Tibial nerve (tissue), 3 donors: ENCODE data around the gene BRCC3.

Source experiments
- POLR2A ChIP-seq, 2 donors: fragments of 450-650 bp; IDR thresholded peaks; one replicate each; pipeline ENCODE4 v1.6.1; 2017; ENCODE audit warnings: antibody characterized with exemption in 2 of 2, mild to moderate bottlenecking in 2 of 2, moderate library complexity in 2 of 2
- TF ChIP-seq, protein P1 (sequence below), 5 experiments: fragments of 200-600 bp in 3 of 5; fragments of 450-650 bp in 2 of 5; sonication (generic) in 3 of 5; IDR thresholded peaks; one replicate each; pipeline ENCODE4 v1.5.1; 2016 to 2019; ENCODE audit warnings: antibody characterized with exemption in 5 of 5, mild to moderate bottlenecking in 3 of 5, moderate library complexity in 2 of 5

DNA sequence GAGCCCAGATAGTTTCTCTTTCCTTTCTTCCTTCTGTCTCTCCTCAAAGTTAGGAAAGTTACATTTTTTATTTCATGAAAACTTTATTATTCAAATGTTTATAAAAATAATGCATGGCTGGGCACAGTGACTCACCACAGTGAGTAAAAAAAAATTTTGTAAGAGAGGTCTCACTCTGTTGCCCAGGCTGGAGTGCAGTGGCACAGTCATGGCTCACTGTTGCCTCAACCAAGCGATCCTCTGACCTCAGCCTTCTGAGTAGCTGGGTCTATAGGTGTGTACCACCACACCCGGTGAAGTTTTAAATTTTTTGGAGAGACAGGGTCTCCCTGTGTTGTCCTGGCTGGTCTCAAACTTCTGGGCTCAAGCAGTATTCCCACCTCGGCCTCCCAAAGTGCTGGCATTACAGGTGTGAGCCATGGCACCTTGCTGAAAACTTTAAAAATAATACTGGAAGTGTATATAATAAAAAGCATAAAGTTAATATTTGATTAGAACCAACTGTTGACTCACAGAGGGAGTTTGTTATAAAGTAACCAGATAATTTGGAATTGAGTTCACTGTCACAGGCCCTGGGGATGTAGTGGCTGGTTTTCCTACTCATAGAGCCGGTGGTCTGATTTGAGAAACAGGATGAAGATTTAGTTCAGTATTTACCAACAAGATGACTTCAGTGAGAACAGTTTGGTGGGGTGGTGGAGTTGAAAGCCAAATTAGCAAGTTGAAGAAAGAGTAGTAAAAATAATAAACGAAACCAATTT, 18.4 kb upstream of the BRCC3 start:
- no peak for TF ChIP-seq POLR2A (IDR thresholded peaks at IDR 0.05)
- TF ChIP-seq, protein P1, sequence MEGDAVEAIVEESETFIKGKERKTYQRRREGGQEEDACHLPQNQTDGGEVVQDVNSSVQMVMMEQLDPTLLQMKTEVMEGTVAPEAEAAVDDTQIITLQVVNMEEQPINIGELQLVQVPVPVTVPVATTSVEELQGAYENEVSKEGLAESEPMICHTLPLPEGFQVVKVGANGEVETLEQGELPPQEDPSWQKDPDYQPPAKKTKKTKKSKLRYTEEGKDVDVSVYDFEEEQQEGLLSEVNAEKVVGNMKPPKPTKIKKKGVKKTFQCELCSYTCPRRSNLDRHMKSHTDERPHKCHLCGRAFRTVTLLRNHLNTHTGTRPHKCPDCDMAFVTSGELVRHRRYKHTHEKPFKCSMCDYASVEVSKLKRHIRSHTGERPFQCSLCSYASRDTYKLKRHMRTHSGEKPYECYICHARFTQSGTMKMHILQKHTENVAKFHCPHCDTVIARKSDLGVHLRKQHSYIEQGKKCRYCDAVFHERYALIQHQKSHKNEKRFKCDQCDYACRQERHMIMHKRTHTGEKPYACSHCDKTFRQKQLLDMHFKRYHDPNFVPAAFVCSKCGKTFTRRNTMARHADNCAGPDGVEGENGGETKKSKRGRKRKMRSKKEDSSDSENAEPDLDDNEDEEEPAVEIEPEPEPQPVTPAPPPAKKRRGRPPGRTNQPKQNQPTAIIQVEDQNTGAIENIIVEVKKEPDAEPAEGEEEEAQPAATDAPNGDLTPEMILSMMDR (IDR thresholded peaks at IDR 0.05) = no peak
